ENCODE results near the gene LARP4.
"Not testable (repeated sequence)": the region's sequence is repeated elsewhere in the genome, so short reads cannot be mapped to it uniquely, and the experiment has no call there.

Gene LARP4

GRCh38 chr12:50387972-50388478 lies 12.7 kb upstream of the LARP4 start:
- Mint-ChIP-seq H3K36me3 (no peaks in the 10 kb centered on the region), H3K9me3 (no peaks in the 10 kb centered on the region), H3K27me3 (no peaks in the 10 kb centered on the region), H3K4me1 (peaks cover 2% of the 10 kb centered on the region), H3K27ac (no peak overlapping the region), H3K4me3 (no peak overlapping the region)
- CTCF ChIA-PET, result no interaction called here
- DNase-seq, result no peak

GRCh38 chr12:50388793-50389192 lies 11.9 kb upstream of the LARP4 start:
- H3K36me3 Mint-ChIP-seq, CTCF ChIA-PET, DNase-seq, H3K9me3 Mint-ChIP-seq, H3K4me1 Mint-ChIP-seq, H3K27ac Mint-ChIP-seq, H3K27me3 Mint-ChIP-seq, H3K4me3 Mint-ChIP-seq: not testable (repeated sequence)

- peaks cover 2% of the 10 kb centered on the region for H3K4me1 Mint-ChIP-seq
- peaks cover 3% of the 10 kb centered on the region for H3K27me3 Mint-ChIP-seq
- no peak overlapping the region for H3K27ac Mint-ChIP-seq
- no peak overlapping the region for H3K4me3 Mint-ChIP-seq
- DNase-seq, result no peak
- H3K9me3 Mint-ChIP-seq, result no peaks in the 10 kb centered on the region
- CTCF ChIA-PET, result no interaction called here
- no peaks in the 10 kb centered on the region for H3K36me3 Mint-ChIP-seq
Observed at GRCh38 chr12:50390316-50390741, 10.4 kb upstream of the LARP4 start.

- Mint-ChIP-seq H3K36me3 (no peaks in the 10 kb centered on the region), H3K27me3 (peaks cover 12% of the 10 kb centered on the region), H3K4me3 (no peak overlapping the region), H3K9me3 (no peaks in the 10 kb centered on the region), H3K27ac (no peak overlapping the region), H3K4me1 (peaks cover 4% of the 10 kb centered on the region)
- no peak for DNase-seq
- CTCF ChIA-PET, result interaction anchor here (0.6 kb wide), 1 partner anchor 153 kb away, joined by 3 read pairs; no protein-coding TSS in a partner anchor
Observed at GRCh38 chr12:50394469-50395029, 6.1 kb upstream of the LARP4 start.

- H3K4me3 Mint-ChIP-seq, result no peak overlapping the region
- CTCF ChIA-PET, result no interaction called here
- H3K9me3 Mint-ChIP-seq, result no peaks in the 10 kb centered on the region
- H3K27me3 Mint-ChIP-seq, result peaks cover 12% of the 10 kb centered on the region
- H3K27ac Mint-ChIP-seq, result no peak overlapping the region
- peaks cover 8% of the 10 kb centered on the region for H3K36me3 Mint-ChIP-seq
- no peak for DNase-seq
- peaks cover 16% of the 10 kb centered on the region for H3K4me1 Mint-ChIP-seq
Observed at GRCh38 chr12:50397117-50397650, 3.5 kb upstream of the LARP4 start.

- peaks cover 9% of the 10 kb centered on the region for H3K36me3 Mint-ChIP-seq
- CTCF ChIA-PET, result no interaction called here
- DNase-seq, result no peak
- H3K4me3 Mint-ChIP-seq, result no peak overlapping the region
- no peaks in the 10 kb centered on the region for H3K9me3 Mint-ChIP-seq
- peaks cover 12% of the 10 kb centered on the region for H3K27me3 Mint-ChIP-seq
- peaks cover 33% of the 10 kb centered on the region for H3K4me1 Mint-ChIP-seq
- no peak overlapping the region for H3K27ac Mint-ChIP-seq
Observed at GRCh38 chr12:50398931-50399330, 1.8 kb upstream of the LARP4 start.

GRCh38 chr12:50400104-50400637 lies 514 bp upstream of the LARP4 start:
- Mint-ChIP-seq H3K27me3 (peaks cover 8% of the 10 kb centered on the region), H3K36me3 (peaks cover 9% of the 10 kb centered on the region), H3K27ac (peak overlapping the region; percentile 95), H3K4me1 (peaks cover 36% of the 10 kb centered on the region), H3K9me3 (no peaks in the 10 kb centered on the region), H3K4me3 (peak overlapping the region; percentile 99)
- CTCF ChIA-PET, result no interaction called here
- no peak for DNase-seq

GRCh38 chr12:50401500-50402081 lies 906 bp downstream of the LARP4 start:
- no peak for DNase-seq
- Mint-ChIP-seq H3K9me3 (no peaks in the 10 kb centered on the region), H3K36me3 (peaks cover 9% of the 10 kb centered on the region), H3K4me1 (peaks cover 36% of the 10 kb centered on the region), H3K4me3 (peak overlapping the region; percentile 99), H3K27me3 (peaks cover 8% of the 10 kb centered on the region), H3K27ac (peak overlapping the region; percentile 95)
- CTCF ChIA-PET, result no interaction called here

- no peak for DNase-seq
- CTCF ChIA-PET, result no interaction called here
- no peak overlapping the region for H3K27ac Mint-ChIP-seq
Observed at GRCh38 chr12:50402264-50403000, 1.7 kb downstream of the LARP4 start.

GRCh38 chr12:50403001-50403440 lies 2.3 kb downstream of the LARP4 start:
- Mint-ChIP-seq H3K36me3 (peaks cover 11% of the 10 kb centered on the region), H3K27me3 (peaks cover 4% of the 10 kb centered on the region), H3K4me1 (peaks cover 38% of the 10 kb centered on the region), H3K4me3 (peak overlapping the region; percentile 99), H3K27ac (no peak overlapping the region), H3K9me3 (no peaks in the 10 kb centered on the region)
- CTCF ChIA-PET, result no interaction called here
- no peak for DNase-seq

More at GRCh38 chr12:50402264-50403000, 1.7 kb downstream of the LARP4 start:
- peaks cover 9% of the 10 kb centered on the region for H3K36me3 Mint-ChIP-seq
- H3K4me1 Mint-ChIP-seq, result peaks cover 36% of the 10 kb centered on the region
- H3K9me3 Mint-ChIP-seq, result no peaks in the 10 kb centered on the region
- peak overlapping the region; percentile 99 for H3K4me3 Mint-ChIP-seq
- peaks cover 8% of the 10 kb centered on the region for H3K27me3 Mint-ChIP-seq

- Mint-ChIP-seq H3K9me3 (no peaks in the 10 kb centered on the region), H3K4me3 (no peak overlapping the region), H3K27me3 (no peaks in the 10 kb centered on the region), H3K4me1 (peaks cover 36% of the 10 kb centered on the region), H3K36me3 (peaks cover 15% of the 10 kb centered on the region), H3K27ac (no peak overlapping the region)
- CTCF ChIA-PET, result no interaction called here
- no peak for DNase-seq
Observed at GRCh38 chr12:50404307-50404706, 3.6 kb downstream of the LARP4 start.

GRCh38 chr12:50411051-50411660 lies 10.5 kb downstream of the LARP4 start:
- H3K4me1 Mint-ChIP-seq, result peaks cover 9% of the 10 kb centered on the region
- no peak overlapping the region for H3K4me3 Mint-ChIP-seq
- CTCF ChIA-PET, result no interaction called here
- no peaks in the 10 kb centered on the region for H3K27me3 Mint-ChIP-seq
- no peak for DNase-seq
- H3K9me3 Mint-ChIP-seq, result no peaks in the 10 kb centered on the region
- no peak overlapping the region for H3K27ac Mint-ChIP-seq
- peaks cover 13% of the 10 kb centered on the region for H3K36me3 Mint-ChIP-seq

GRCh38 chr12:50415899-50416479 lies 15.3 kb downstream of the LARP4 start:
- DNase-seq, result no peak
- CTCF ChIA-PET, result no interaction called here
- no peaks in the 10 kb centered on the region for H3K27me3 Mint-ChIP-seq
- H3K27ac Mint-ChIP-seq, result peak overlapping the region; percentile 19
- H3K4me1 Mint-ChIP-seq, result peaks cover 17% of the 10 kb centered on the region
- peaks cover 19% of the 10 kb centered on the region for H3K36me3 Mint-ChIP-seq
- no peaks in the 10 kb centered on the region for H3K9me3 Mint-ChIP-seq
- H3K4me3 Mint-ChIP-seq, result no peak overlapping the region
